B cell (primary cell): ENCODE data around the gene A1BG. TPM values are rescaled to one million over a fixed set of nuclear protein-coding genes. Genes with fewer than 3 reads are reported as not detected.

Source experiments
- ATAC-seq: fragments of 200-7000 bp; cut with Tn5 transposase; one replicate; pipeline ENCODE4 v1.10.0; 2021; ENCODE audit warnings: low read depth, mild to moderate bottlenecking, moderate number of reproducible peaks, moderate library complexity
- CTCF ChIA-PET: fragments of 350-600 bp; sonication (Branson Sonifier 250); formaldehyde crosslinking; loops from one replicate; lab custom pipeline; 2021; ENCODE audit warnings: antibody characterized with exemption, inconsistent platforms; lab: Charles Lee
- POLR2A ChIA-PET: fragments of 350-600 bp; sonication (Branson Sonifier 250); formaldehyde crosslinking; loops from one replicate; lab custom pipeline; 2021; ENCODE audit warnings: antibody characterized with exemption; lab: Charles Lee
- DNase-seq: peaks from one replicate; pipeline ENCODE4 v3.0.0; 2013
- H2AFZ ChIP-seq: 2 replicates; pipeline ENCODE4 v1.6.1; 2012; ENCODE audit warnings: mild to moderate bottlenecking, low read depth, low read length; ENCODE audit not compliant: insufficient read depth, poor library complexity, severe bottlenecking
- H3K27ac ChIP-seq, 2 donors: 1 replicate in 1 of 2; 2 replicates in 1 of 2; pipeline ENCODE4 v1.5.1; 2012 to 2013; ENCODE audit warnings: low read length in 2 of 2, mild to moderate bottlenecking in 2 of 2, moderate library complexity in 1 of 2
- H3K27me3 ChIP-seq, 4 experiments: fragments of 200-600 bp in 1 of 4; sonication (generic) in 1 of 4; replicated peaks in 1 of 4; 1 replicate in 2 of 4; 2 replicates in 2 of 4; pipeline versions ENCODE4 v1.6.1 to v1.7.0; 2013 to 2016; ENCODE audit warnings: low read length in 3 of 4, mild to moderate bottlenecking in 2 of 4, mixed read lengths in 1 of 4, moderate library complexity in 1 of 4; ENCODE audit not compliant: insufficient read depth in 4 of 4, control insufficient read depth in 3 of 4; ENCODE audit errors: control extremely low read depth in 1 of 4
- H3K36me3 ChIP-seq, 2 experiments: replicated peaks in 1 of 2; 1 replicate in 1 of 2; 2 replicates in 1 of 2; pipeline versions ENCODE4 v1.6.1 to v1.7.1; 2013; ENCODE audit warnings: low read length in 1 of 2; ENCODE audit not compliant: insufficient read depth in 2 of 2, control insufficient read depth in 1 of 2; ENCODE audit errors: control extremely low read depth in 1 of 2, extremely low read depth in 1 of 2
- H3K4me1 ChIP-seq, 2 donors: fragments of 200-600 bp in 1 of 2; sonication (generic) in 1 of 2; 1 replicate in 1 of 2; 2 replicates in 1 of 2; pipeline versions ENCODE4 v1.5.1 to v1.6.1; 2013 to 2017; ENCODE audit warnings: low read length in 2 of 2; ENCODE audit not compliant: control insufficient read depth in 2 of 2, insufficient read depth in 2 of 2
- H3K4me2 ChIP-seq: replicated peaks from 2 replicates; pipeline ENCODE3; 2012; ENCODE audit warnings: mild to moderate bottlenecking, low read depth, low read length; ENCODE audit not compliant: poor library complexity, severe bottlenecking
- H3K4me3 ChIP-seq, 5 experiments: fragments of 200-600 bp in 1 of 5; sonication (generic) in 1 of 5; 1 replicate in 3 of 5; 2 replicates in 2 of 5; pipeline versions ENCODE4 v1.5.1 to v1.7.0; 2011 to 2016; ENCODE audit warnings: low read length in 4 of 5, mild to moderate bottlenecking in 4 of 5, low read depth in 2 of 5, control low read depth in 1 of 5, moderate library complexity in 1 of 5; ENCODE audit not compliant: insufficient read depth in 1 of 5; ENCODE audit errors: control extremely low read depth in 1 of 5, extremely low read depth in 1 of 5
- H3K79me2 ChIP-seq: fragments of 200-600 bp; sonication (generic); one replicate; pipeline ENCODE4 v1.6.0; 2016; ENCODE audit warnings: low read length; ENCODE audit not compliant: control insufficient read depth, insufficient read depth
- H3K9ac ChIP-seq: fragments of 200-600 bp; sonication (generic); 2 replicates; pipeline ENCODE4 v1.6.1; 2017; ENCODE audit warnings: mild to moderate bottlenecking, low read length, moderate library complexity
- H3K9me3 ChIP-seq, 3 donors: one replicate each; pipeline versions ENCODE4 v1.6.1 to v1.7.1; 2013; ENCODE audit warnings: low read length in 2 of 3; ENCODE audit not compliant: control insufficient read depth in 2 of 3, insufficient read depth in 1 of 3; ENCODE audit errors: control extremely low read depth in 1 of 3
- H4K20me1 ChIP-seq: 2 replicates; pipeline ENCODE4 v1.6.0; 2012; ENCODE audit warnings: mild to moderate bottlenecking, low read length; ENCODE audit not compliant: insufficient read depth, control insufficient read depth, poor library complexity, severe bottlenecking
- H3K27ac Mint-ChIP-seq: one replicate; pipeline ENCODE4 v1.8.0; 2021; ENCODE audit warnings: mixed read lengths
- H3K27me3 Mint-ChIP-seq: one replicate; pipeline ENCODE4 v1.8.0; 2021; ENCODE audit warnings: mixed read lengths
- H3K4me1 Mint-ChIP-seq: one replicate; pipeline ENCODE4 v1.8.0; 2021; ENCODE audit warnings: mixed read lengths
- H3K4me3 Mint-ChIP-seq: one replicate; pipeline ENCODE4 v1.8.0; 2021; ENCODE audit warnings: mixed read lengths
- H3K9me3 Mint-ChIP-seq: one replicate; pipeline ENCODE4 v1.8.0; 2022; ENCODE audit warnings: mixed read lengths; ENCODE audit not compliant: insufficient read depth
- EZH2 ChIP-seq: IDR thresholded peaks from 2 replicates; pipeline ENCODE4 v1.6.1; 2012; ENCODE audit warnings: borderline replicate concordance, low read depth, mild to moderate bottlenecking, moderate library complexity, low read length; ENCODE audit not compliant: insufficient read depth, poor library complexity, severe bottlenecking
- WGBS: methylation state at CpG from one replicate; pipeline ENCODE4 v1.1.5; 2013; ENCODE audit warnings: missing lambda C conversion rate; ENCODE audit not compliant: insufficient coverage; 5-methylcytosine and 5-hydroxymethylcytosine counted together
- intact Hi-C: fragments of 100-400 bp; cut with micrococcal nuclease; formaldehyde crosslinking; loops from one replicate; pipeline ENCODE4 v1.10.0; 2022
- polyA plus RNA-seq: library from polyadenylated mRNA; depleted of rRNA; stranded (reverse); fragments of >200 nt; gene quantifications from 2 replicates; pipeline ENCODE4 v1.2.3, GENCODE V29; 2012
- total RNA-seq, 2 donors: library from RNA; stranded (reverse); fragments of 120-200 nt in 1 of 2; gene quantifications; 1 replicate in 1 of 2; 2 replicates in 1 of 2; pipeline versions ENCODE4 v1.2.3 to v1.2.4, GENCODE V29; 2013 to 2022
- TF ChIP-seq, protein P1 (sequence below): fragments of 200-600 bp; IDR thresholded peaks from one replicate; pipeline ENCODE4 v1.8.0; 2022; ENCODE audit warnings: antibody characterized with exemption, mild to moderate bottlenecking

Gene A1BG
- total and polyA plus RNA-seq, 2 donors (not counting 1 experiment from before 2014, with no cell fraction given), result 18.4 to 52.6 TPM

DNA sequence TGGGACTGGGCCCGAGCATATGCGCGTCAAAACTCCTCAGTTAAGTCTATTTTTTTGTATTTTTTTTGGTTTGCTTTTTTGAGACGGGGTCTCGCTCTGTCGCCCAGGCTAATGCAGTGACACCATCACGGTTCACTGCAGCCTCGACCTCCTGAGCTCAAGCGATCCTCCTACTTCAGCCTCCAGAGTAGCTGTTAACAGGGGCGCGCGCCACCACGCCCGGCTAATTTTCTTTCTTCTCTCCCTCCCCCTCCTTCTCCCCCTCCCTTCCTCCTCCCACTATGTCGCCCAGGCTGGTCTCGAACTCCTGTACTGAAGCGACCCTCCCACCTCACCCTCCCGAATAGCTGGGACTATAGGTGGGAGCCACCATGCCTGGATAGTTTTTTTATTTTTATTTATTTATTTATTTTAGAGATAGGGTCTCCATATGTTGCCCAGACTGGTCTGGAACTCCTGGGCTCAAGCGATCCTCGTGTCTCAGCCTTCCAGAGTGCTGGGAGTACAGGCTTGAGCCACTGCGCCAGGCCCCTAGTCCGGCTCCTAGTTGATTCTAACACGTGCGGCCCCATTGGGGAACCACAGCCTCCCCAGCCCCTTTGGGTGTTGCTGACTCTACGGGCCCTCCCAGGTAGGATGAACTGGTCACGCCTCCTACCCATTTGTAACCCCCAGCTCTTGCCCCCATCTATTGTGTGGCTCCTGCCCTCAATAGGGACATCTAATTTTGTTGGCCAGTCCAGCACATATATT, 28.3 kb upstream of the A1BG start:
- H3K27ac Mint-ChIP-seq, result peak overlapping the region; percentile 95
- H3K9me3 Mint-ChIP-seq, result no peaks in the 10 kb centered on the region
- DNase-seq (no peak), ATAC-seq (no peak)
- H3K4me1 ChIP-seq, result peaks cover 33 to 41% of the 10 kb centered on the region in 2 donors
- TF ChIP-seq EZH2, result no peak
- TF ChIP-seq, protein P1, sequence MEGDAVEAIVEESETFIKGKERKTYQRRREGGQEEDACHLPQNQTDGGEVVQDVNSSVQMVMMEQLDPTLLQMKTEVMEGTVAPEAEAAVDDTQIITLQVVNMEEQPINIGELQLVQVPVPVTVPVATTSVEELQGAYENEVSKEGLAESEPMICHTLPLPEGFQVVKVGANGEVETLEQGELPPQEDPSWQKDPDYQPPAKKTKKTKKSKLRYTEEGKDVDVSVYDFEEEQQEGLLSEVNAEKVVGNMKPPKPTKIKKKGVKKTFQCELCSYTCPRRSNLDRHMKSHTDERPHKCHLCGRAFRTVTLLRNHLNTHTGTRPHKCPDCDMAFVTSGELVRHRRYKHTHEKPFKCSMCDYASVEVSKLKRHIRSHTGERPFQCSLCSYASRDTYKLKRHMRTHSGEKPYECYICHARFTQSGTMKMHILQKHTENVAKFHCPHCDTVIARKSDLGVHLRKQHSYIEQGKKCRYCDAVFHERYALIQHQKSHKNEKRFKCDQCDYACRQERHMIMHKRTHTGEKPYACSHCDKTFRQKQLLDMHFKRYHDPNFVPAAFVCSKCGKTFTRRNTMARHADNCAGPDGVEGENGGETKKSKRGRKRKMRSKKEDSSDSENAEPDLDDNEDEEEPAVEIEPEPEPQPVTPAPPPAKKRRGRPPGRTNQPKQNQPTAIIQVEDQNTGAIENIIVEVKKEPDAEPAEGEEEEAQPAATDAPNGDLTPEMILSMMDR, result no peak
- peak overlapping the region; percentile 72 for H3K9ac ChIP-seq
- 31% methylated on average over 21 of the region's 26 CpGs for WGBS
- POLR2A ChIA-PET, result interaction anchor here (0.7 to 4.0 kb wide), 11 partner anchors 19 to 199 kb away, joined by 3 to 35 read pairs (median 5); partner anchors contain the start of genes CHMP2A, ERVK3-1, ZBTB45 and ZNF132
- peak overlapping the region; percentile 89 to 97 for H3K27ac ChIP-seq
- H4K20me1 ChIP-seq, result no peaks in the 10 kb centered on the region
- H3K4me1 Mint-ChIP-seq, result peaks cover 35% of the 10 kb centered on the region
- peaks cover 0 to 2% of the 10 kb centered on the region in 2 experiments for H3K36me3 ChIP-seq
- no peaks in the 10 kb centered on the region for H3K27me3 Mint-ChIP-seq
- H3K4me3 ChIP-seq, result peak overlapping the region; percentile 22 to 78 (median 66)
- CTCF ChIA-PET, result interaction anchor here (0.6 to 1.2 kb wide), 3 partner anchors 35 to 93 kb away, joined by 3 to 4 read pairs (median 3); partner anchors contain the start of gene ZSCAN22
- peak overlapping the region; percentile 78 for H3K4me2 ChIP-seq
- H2AFZ ChIP-seq, result peak overlapping the region; percentile 45
- H3K27me3 ChIP-seq, result no peaks in the 10 kb centered on the region
- intact Hi-C loops, result loop anchor here (1.0 to 2.0 kb wide), 11 partner anchors 19 to 137 kb away; partner anchors contain the start of genes ERVK3-1, ZBTB45, ZNF132 and ZNF497
- H3K79me2 ChIP-seq, result peaks cover 34% of the 10 kb centered on the region
- no peaks in the 10 kb centered on the region for H3K9me3 ChIP-seq
- H3K4me3 Mint-ChIP-seq, result peak overlapping the region; percentile 92
